Umbilical cord (tissue), 2 donors: ENCODE measurements around the gene HHAT. TPM values are rescaled to one million over a fixed set of nuclear protein-coding genes. Genes with fewer than 3 reads are reported as not detected.

Experiments
- DNase-seq: peaks from one replicate; pipeline ENCODE4 v3.0.0-alpha.2; 2015; ENCODE audit warnings: low spot score
- total RNA-seq: library from RNA; depleted of rRNA; stranded (reverse); fragments of >200 nt; gene quantifications from one replicate; pipeline ENCODE4 v1.2.3, GENCODE V29; 2014; ENCODE audit warnings: low replicate concordance; ENCODE audit not compliant: insufficient read depth

HHAT gene
- total RNA-seq, 1 donor from 2014 or later, result 6.3 TPM

- DNase-seq, result peak; percentile 30
These were observed 154.4 kb downstream of the HHAT start for GRCh38 chr1:210482945-210483617.

- peak; percentile 33 for DNase-seq
These were observed 155.1 kb downstream of the HHAT start for GRCh38 chr1:210483821-210484220.

GRCh38 chr1:210487021-210487420 is 158.3 kb downstream of the HHAT start:
- no peak for DNase-seq

DNA sequence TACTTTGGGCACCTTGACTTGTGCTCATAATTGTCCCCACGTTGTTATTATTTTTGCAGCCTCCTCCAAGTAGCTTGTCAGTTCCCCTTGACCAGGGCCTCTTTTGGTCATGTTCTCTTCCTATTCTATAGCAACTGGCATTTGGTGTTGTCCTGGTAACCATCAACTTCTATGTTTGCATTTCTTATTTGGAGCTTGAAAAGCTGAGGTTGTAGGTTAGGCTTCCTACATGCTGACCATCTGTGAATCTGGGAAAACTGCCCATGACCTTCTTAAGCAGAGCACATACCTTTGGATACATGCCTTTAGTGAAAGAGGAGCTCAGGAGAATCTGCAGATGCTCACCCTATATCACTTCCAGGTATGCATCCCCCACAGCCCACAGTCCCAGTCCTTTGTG is 160.8 kb downstream of the HHAT start:
- peak; percentile 14 for DNase-seq

DNA sequence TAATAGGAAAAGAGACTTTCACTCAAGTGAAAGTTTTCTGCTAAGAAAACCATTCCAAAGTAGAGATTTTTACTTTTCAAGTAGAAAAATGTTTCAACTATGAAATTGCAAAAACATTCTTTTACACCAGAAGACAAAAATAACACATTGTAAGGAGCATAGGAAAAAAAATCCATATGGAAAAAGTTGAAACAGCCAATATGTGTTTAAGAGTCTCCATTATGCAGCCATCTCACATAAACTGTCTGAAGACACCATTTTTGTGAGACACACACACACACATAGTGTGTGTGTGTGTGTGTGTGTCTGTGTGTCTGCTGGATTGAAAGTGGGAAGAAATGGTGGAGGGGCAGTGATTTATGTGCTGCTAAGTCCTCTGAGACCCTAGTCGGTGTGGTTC is 162.1 kb downstream of the HHAT start:
- no peak for DNase-seq

- DNase-seq, result no peak
These were observed 167.4 kb downstream of the HHAT start for GRCh38 chr1:210496063-210496462.

DNA sequence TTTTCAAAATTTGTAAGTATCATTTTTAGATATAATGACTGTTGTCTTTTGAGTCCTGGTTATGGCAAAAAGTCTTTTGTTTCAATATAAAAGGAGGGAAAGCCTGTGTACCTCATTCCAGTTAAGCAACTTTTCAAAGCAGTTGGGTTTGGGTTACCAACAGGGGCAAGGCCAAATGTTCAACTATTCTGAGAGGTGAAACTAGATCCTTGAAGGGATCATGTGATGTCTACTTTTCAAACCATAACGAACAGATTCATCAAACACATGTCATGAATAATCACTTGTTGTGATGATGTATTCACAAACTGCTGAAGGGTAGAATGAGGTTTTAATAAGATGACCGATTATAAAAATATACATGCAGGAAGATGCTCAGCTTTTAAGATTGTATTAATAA is 171.3 kb downstream of the HHAT start:
- DNase-seq, result no peak

- DNase-seq, result no peak
These were observed 172.1 kb downstream of the HHAT start for GRCh38 chr1:210500831-210501230.

- no peak for DNase-seq
These were observed 175.6 kb downstream of the HHAT start for GRCh38 chr1:210504286-210504685.

GRCh38 chr1:210505601-210506496 is 177.1 kb downstream of the HHAT start:
- DNase-seq, result no peak

DNA sequence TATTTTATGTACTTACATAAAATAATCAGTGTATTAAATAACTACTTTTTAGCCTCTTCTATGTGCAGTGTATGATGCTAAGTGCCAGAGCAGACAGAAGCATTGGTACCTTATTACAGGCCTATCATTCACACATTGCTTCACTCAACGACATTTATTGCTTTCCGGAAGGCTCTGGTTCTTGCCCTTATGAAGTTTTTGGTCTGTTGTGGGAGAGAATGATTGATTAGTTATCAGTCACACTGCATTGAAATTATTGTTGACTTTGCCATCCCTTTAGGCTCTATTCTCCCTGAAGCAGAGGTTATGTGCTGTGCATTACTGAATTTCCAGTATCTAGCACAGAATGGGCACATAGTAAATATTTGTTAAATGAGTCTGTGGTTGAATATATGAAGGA is 178.0 kb downstream of the HHAT start:
- no peak for DNase-seq

DNA sequence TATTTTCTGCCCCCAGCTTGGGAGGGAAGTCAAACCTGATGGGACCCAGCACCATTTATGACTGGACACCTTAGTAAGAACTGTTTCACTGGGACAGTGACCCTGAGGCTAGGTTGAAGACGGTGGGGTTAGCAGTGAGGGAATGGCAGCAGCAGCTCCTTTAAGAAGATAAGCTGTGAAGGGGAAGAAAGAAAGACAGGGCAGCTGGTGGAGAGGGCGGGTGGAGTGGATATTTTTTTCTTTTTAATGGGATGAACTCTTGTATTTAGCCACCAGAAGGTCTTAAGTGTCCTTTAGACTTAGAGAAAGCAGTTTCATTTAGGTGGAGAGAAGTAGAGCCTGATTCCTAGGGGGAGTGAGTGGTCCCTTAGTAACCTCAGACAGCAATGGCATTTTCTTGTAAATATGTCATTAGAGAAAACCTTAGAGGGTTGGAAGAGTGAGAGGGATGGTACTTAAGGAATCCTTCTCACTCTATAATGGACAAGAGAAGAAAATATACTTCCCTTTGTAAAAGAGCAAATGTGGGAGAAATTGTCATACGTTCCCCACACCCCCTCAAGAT is 187.5 kb downstream of the HHAT start:
- DNase-seq, result no peak

DNA sequence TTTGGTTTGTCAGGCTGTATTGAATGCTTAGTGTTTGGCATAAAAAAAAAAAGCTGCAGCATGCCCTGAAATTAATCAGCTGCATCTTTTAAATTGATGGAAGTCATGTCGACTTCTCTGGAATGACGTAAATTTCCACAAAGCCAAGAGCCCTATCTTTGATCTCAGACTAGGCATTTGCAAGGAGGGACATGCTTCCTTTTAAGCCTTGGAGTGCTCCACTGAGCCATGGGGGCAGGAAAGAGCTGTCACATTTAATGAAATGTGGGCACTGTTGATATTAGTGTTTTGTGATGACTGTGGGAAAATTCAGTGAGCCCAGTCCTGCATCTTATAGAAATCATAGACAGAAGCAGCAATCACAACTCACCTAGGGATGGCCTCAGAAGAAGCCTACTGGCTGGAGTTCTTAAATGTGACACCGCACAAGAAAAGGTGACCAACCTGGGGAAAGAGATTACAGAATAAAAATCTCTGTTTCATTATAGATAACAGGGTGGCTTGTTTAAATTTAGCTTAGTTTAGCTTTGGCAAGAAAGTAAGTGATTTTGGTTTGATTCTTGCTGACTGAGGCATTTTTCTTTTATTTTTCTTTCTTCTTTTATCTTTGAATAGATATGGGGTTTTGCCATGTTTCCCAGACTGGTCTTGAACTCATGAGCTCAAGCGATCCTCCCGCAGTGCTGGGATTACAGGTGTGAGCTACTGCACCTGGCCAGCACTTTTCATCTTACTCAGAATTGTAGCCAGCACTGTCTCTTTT is 188.2 kb downstream of the HHAT start:
- DNase-seq, result peak; percentile 27

- no peak for DNase-seq
These were observed 195.1 kb downstream of the HHAT start for GRCh38 chr1:210523830-210524229.

GRCh38 chr1:210525716-210526454 is 197.2 kb downstream of the HHAT start:
- peak; percentile 77 for DNase-seq

DNA sequence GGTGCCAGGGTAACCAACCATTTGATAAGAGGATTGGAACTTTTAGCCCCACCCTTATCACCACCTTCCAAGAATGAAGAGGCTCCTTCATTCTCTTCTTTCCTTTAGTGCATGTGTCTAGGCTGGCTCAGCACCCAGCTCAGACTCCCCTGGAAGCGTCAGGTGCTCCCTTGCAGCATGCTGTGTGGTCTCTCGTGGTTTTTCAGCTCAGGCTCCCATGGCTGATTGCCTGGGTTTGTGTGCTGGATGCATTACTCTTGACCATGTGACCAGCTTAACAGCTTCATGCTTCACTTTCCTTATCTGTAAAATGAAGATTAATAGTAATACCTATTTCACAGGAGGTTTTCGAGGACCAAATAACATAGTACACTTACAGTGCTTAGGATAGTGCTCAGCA is 198.4 kb downstream of the HHAT start:
- peak; percentile 40 for DNase-seq

DNA sequence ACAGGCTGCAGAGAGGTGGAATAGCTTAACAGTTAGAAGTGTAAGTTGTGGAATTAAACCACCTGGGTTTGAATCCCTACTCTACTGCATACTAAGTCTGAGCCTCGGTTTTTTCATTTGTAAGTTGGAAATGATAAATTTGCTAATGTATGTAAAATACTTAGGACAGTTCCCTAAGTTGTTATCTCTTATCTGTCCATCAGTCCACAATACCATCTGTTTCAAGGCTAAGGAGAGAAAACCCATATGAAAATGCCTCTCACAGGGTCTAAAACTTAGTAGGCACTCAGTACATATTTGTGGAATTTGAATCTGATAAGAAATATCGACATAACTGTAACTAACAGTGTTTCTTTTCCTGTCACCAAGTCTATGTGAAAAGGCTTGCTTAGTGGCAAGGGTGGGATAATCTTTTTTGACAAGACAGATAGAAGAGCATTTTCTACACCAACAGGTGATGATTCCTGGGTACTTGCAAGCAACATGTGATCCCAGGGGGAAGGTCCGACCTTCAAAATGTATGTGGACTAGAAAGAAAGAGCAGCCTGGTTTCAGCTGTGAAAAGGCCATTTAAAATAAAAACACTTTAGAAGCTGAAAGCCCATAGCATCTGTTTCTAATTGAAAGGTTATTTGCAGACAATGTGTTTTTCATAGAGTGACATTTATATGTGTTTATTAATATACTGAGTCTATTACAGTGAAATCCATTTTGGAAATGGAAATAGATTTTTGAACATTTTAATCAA is 202.9 kb downstream of the HHAT start:
- no peak for DNase-seq

DNA sequence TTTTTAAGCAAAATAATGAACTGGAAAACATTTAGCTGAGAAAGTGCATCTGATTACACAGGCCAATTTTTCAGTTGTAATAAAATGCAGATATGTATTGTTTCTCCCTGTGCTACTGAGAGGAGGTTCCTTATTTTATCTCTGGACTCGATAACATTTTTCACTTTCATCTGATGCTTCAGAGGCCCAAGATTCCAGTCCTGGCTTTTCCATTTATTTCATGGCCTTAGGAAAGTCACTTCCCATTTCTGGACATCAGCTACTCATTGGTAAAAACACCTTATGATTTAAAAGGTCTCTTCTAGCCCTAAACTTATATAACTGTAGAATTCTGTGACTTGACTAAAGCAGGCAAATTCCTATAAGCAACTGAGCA is 203.5 kb downstream of the HHAT start:
- no peak for DNase-seq

DNA sequence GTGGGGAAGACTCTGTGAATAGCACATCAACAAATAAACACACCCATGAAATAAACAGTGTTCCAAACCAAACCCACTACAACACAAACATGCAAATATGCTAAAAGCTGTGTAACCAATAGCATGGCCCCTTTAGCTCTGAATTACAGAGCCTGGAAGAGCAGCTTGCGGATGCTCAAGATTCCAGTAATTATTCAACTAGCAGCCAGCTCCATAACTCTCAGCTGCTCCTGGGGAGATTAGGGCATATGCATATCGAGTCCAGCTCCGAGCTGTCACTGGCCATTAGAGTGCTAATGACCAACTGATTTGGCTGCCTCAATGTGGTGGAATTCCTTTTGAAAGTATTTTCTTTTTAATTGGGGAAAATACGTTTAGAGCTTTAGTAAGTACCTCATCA is 207.1 kb downstream of the HHAT start:
- DNase-seq, result no peak

GRCh38 chr1:210536254-210536961 is 207.7 kb downstream of the HHAT start:
- peak; percentile 34 for DNase-seq
